Activated T-cell treated with anti-CD3 and anti-CD28 coated beads, Interleukin-2, amount 50 U/mL, for 1 hour (primary cell): Measurements from ENCODE around the gene TICAM2.

Experiments used
- DNase-seq: peaks from one replicate; pipeline ENCODE4 v3.0.0-alpha.2; 2020

The TICAM2 gene

DNA sequence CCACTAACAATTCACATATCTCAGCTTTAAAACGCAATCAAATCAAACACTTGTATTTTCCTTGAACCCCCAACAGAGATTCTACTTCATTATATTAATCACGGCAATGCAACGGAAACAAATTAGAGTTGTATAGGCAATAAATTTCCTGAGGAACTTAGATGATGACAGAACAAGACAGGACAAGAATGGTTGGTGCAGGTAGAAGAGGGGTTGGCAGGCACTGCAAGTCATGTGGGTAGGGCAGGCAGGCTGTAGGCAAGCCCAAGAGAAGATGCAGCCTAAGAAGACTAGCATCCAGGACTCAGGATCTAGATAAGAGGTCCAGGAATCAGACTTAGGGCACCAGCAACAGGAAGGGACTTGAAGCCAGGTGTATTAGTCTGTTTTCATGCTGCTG lies 41.1 kb downstream of the TICAM2 start:
- no peak for DNase-seq

DNA sequence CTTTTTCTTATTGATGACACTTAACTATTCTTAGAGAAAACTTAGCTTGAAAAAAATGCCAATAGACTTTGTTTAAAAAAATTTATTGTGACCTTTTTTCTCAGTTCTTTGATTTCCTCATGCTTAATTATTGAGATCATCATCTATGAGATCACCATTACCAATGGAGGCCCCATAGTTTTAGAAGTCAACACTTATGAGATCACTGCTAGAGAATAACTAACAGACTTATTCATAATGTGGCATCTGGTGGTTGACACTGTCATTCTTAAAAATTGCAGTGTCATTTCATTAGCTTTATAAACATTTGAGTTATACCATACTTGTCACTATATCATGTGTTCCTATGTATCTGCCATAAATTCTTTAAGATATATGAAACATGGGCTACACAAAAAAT lies 42.8 kb downstream of the TICAM2 start:
- no peak for DNase-seq

DNA sequence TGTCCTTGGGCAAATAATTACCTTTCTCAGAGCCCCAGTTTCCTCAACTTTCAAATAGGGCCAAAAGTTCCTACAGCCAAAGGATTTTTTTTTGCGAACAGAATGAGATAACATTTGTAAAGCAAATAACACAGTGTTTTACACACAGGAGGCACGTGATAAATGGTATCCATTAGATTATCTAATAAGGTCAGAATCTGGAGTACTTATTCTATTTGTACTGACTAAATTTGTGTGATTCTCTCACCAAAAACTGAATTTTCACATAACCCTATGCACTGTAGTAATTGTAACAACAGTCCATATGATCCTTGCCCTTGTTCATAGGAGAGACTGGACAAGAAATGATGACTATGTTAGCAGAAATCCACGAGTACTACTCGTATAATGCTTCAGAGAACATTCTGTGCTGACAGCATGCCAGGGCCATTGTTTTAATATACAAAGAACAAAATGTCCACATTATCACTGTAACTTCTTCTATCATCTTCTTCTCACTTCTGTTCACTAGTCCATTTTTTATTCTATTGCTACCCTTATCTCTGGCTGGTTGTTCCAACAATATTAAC lies 43.8 kb downstream of the TICAM2 start:
- DNase-seq: no peak

DNA sequence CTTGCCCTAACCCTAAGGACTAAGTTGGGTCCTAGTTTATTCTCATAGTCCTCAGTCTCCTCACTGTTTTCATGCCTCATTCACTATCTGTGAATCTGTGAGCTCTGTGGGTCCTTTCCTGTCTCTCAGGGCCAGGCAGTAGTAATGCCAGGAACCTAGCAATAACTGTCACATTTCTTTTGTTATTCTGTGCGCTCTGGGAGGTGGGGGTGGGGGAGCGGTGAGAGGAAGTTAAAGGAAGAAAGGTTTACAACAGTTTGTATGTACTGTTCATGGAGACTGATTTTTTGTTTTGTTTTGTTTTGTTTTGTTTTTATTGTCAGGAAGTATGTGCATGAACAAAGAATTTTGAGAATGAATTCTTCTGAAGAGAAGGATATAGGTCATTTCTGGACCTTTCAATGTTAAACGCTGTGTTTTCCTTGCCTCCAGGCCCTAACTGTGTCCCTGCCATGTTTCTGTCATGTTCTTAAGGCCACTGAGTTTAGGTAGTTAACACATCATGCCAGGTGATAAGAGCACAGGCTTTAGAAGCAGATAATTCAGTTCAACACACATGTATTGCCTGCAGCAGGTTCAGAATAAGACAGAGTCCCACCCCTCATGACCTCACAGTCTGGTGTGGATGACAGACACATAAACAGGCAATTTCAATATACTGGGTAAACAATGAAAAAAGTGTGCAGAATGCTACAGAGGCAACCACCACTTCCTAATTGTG lies 44.5 kb downstream of the TICAM2 start:
- no peak for DNase-seq

DNA sequence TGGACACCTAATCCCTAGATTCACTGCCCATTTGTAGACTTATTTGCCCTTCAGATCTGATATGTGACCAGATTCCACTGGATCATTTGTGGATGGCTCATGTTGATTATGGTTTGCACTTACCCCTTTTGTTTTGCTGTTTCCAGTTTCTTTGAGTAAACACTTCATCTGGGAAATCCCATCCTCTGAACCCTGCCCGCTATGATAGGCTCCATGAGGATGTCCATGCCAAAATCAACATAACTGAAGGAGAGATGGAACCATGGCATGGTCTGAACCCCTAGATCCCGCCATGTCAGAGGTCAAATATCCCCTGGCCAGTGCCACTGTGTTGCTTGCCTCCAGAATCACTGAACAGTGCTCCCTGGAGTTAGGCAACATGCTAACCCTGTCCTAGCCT lies 46.0 kb downstream of the TICAM2 start:
- DNase-seq: no peak

DNA sequence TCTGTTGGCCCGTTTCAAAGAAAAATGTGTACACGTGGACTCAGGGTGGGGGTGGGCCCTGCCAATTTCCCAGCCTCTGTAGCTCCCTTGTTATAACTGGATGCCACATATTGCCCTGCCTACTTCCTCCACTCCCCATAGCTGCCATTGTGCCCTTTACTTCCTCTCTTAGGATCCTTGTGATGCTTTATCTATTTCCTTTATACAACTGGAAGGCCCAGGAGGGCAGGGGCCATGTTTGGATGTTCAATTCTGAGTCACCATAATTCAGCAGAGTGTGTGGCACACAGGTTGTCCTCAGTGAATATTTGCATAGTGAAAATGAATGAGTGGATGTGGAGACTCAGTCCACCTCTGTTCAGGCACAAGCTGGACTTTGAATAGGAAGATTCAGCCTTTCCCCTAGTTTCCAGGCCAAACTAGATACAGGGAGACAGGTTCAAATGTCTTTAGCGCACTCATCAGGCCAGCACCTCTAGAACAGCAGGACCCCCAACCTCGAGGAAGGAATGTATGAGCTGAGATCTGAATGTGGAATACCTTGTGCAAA lies 47.1 kb downstream of the TICAM2 start:
- no peak for DNase-seq

DNA sequence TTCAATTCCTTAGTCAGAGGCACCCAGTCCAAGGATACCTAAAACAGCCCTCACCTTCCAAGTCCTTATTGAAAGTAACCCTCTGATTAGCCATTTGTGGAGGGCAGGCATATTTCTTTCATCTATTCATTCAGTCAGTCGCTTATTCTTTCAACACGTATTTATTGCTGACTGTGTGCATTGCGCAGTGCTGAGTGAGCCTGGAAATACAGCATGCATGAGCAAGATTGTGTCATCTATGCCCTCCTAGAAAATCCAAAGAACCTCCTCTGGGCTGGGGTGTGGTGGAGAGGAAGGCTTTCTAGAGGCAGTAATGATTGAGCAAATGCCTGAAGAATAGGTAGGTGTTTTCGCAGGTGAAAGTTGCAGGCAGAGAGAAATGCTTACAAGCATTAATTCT lies 49.2 kb downstream of the TICAM2 start:
- DNase-seq: no peak

DNA sequence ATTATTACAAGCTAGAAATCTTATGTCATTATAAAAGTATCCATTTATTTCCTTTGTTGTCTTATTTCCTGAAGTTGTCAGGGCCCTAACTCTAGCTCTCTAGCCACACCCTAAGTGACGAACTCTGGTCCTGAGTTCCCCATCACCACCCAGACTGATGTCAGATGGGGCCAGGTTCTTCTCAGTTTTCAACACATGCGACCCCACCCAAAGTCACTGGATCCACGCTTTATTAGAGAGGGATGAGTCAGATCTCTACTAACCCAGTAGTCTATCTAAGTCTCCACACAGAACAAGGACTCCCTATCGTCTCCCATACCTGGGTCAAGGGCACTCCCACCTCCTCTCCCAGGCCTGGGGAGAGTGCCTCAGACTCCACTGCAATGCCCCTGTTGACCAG lies 50.9 kb downstream of the TICAM2 start:
- no peak for DNase-seq

DNA sequence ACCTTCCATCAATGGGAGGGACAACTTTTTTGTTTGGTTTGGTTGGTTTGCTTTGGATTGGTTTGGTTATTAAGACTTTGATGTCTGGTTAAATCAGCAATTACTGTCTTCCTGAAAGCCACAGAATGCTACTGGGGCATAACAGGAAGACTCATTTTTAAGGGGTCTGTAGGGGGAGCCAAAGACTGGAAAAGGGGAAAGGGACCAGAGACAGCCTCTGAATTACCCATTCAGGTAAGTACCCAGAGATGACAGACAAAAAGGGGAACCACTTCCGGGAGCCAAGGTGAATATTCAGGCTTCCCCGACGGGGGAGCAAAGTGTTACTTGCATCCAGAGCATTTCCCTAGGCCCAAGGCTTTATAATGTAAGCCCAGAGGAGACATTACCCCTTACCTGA lies 53.1 kb downstream of the TICAM2 start:
- no peak for DNase-seq

DNA sequence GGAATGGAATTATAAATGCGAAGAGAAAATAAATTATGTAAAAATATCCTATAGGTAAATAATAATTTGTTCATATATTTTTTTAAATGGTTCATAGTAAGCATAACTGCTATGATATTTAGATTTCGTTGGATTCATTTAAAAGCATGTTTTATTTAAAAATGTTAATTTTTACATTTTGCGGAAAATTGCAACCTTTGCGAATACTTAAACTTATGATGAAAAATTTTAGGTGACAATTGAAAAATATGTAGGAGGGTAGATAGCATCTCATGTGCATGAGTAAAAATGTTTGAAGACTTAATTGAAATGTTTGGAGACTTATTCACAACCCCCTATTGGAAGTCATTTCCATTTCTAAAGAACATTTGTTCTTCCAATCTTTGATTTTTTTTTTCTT lies 53.6 kb downstream of the TICAM2 start:
- DNase-seq: no peak

DNA sequence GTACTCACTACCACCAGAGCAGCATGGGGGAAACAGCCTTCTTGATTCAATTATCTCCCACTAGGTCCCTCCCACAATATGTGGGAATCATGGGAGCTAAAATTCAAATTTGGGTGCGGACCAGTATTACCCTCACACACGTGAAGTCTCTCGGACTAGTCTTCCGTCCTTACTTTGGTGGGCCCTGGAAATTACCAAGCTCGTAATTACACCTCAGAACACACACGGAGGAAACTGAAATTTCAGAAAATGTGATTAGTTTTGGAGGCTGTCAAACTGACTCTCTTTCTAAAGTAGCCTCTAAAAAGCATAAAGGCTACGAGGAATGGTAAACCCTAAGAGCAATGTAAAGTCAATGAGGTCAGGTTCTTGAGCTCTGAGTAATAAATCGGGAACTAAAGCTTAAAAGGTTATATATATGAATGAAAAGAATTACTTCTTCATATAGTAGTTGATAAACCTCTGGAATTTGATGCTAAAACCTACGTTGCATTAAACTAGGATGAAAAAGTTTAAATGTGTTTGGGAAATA lies 56.9 kb downstream of the TICAM2 start:
- DNase-seq: no peak

DNA sequence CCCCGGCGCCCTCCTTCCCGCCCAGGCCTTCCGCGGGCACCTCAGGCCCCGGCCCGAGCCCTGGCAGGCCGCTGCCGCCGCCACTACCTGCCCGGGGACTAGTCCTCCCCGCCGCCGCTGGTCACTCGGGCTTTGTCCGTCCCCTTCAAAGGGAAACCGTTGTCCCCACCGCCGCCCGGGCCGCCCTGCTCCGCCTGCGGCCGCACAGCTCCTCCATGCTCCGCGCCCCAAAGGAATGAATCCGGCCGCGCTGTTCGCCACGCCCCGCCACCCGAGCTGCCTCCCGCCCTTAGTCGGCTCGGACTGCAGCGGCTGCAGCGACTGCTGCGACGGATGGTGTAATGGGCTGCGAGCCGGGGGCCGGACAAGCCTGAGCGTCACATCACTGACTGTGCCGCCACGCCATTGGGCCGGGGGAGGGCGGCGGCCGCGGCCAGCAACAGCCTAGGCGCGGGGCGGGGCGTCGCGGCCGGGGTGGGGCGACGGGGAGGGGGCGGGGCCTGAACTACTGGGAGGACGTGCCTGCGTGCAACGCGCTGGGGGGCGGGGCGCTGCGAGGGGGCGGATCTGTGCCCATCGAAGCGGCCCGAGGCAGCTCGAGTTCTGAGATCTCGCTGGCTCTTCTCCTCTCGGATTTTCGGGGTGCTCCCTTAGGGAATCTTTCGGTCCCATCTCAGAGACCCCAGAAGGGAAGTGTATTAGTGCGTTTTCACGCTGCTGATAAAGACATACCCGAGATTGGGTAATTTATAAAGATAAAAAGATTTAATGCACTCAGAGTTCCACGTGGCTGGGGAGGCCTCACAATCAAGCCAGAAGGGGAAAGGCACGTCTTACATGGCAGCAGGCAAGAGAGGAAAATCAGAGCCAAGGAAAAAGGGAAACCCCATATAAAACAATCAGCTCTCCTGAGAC lies 57.6 kb downstream of the TICAM2 start, which contains the start of gene FEM1C:
Gene FEM1C, minus strand, starts transcription at position 340 of the 915 bp plus-strand sequence. CDS start 1,282 bp downstream, outside the sequence.
- peak; percentile 96 for DNase-seq

DNA sequence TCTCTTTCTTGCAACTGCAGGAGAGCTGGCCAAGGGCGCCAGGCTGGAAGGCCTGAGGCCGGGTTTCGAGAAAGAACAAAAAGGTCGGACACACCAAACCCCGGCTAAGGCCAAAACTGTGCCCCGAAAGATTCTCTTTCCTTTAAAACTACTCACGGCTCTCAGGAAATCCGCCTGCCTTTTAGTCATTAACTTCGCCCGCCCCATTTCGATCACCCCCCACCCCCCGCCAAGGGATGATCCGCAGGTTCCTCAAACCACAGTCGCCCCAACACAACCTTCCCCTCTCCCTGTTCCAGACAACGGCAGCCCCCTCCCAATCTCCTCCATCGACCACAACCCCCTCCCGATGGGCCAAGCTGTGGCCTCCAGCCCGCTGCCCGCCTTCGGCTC lies 58.2 kb downstream of the TICAM2 start:
- DNase-seq: no peak

DNA sequence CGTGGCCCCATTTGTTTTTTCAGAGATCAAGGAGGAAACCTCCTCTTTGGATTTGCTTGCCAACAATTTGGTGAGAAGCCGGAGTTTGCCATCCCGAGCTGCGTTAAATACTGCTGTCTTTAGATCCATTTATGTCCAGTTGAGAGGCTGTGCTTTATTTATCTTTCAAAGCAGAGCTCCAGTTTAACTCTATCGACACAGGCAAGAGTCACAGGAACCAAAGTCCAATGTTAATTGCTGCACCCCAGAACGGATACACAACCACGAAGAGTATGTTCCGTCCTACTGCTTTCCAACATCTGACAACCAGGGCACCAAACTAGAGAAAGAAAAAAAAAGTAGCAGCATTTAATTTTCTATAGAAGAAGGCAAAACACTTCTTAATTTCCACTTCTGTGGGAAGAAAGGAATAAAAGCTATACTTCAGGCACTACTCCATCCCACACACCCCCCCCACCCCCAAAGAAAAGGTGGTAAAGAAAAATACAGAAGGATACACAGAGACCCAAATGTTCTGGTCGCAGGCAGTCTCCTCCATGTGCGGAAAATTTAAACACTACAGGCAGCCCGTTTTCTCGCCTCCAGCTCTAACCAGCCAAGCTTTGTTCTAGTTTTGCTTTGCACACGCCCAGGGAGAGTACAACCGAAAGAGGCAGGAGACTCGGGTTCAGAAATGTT lies 58.8 kb downstream of the TICAM2 start:
- DNase-seq: no peak

DNA sequence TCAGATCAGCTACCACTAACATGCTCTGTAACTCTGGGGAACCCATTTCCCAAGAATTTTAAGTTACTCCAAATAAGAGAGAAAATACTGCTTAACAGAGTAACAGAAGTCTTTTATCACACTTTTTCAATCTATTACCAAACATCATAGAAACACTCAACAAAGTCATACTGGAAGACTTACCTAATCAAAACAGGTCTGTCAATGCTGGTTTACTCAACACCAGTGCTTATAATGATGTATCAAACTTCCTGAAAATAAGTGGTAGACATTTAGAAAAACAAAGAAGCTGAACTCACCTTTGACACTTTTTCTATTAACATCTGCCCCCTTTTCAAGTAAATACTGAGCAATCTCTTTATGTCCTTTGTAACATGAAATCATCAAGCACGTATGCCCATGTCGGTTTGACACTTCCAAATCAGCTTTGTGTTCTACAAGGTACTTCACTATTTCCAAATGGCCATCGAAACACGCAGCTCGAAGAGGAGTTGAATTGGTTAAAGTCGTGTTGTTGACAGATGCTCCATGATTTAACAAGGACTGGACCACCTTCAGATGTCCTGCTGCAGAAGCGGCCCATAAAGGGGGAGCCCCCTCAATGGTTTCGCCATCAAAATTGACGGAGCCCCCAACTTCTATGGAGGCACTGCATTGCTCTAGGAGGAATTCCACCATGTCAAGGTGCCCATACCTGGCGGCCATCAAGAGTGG lies 59.5 kb downstream of the TICAM2 start:
- DNase-seq: no peak

DNA sequence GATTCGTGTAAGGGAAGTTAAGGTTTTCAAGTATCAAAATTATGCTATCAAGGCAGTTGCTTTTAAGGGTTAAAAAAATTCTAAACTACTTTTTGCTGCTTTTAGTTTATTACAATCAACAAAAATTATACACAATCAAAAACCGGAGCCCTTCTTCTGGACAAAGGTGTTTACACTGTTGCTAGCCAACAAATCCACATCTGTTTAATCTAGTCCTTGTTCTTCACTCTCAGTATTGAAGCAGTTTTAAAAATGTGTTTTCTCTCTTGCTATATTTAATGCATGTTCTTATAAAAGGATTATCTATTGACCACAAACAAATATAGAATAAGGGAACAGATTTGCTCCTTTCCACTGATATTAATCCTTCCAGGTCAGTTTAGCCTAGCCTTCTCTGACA lies 60.2 kb downstream of the TICAM2 start:
- DNase-seq: no peak

DNA sequence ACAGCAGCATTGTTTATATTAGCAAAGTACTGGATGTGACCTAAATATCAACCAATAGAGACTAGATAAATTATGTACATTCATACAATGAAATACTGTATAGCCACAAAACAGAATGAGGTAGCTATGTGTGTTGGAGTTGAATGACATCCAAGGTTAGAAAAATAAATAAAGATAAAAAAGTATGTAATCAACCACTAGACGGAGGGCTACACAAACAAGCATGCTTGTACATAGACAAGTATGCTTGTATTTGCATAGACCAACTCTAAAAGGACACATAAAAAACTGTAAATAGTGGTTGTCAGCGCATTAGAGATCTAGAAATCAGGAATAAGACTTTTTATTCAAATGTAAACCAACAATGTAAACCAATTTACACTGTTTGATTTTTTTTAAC lies 60.7 kb downstream of the TICAM2 start:
- no peak for DNase-seq

DNA sequence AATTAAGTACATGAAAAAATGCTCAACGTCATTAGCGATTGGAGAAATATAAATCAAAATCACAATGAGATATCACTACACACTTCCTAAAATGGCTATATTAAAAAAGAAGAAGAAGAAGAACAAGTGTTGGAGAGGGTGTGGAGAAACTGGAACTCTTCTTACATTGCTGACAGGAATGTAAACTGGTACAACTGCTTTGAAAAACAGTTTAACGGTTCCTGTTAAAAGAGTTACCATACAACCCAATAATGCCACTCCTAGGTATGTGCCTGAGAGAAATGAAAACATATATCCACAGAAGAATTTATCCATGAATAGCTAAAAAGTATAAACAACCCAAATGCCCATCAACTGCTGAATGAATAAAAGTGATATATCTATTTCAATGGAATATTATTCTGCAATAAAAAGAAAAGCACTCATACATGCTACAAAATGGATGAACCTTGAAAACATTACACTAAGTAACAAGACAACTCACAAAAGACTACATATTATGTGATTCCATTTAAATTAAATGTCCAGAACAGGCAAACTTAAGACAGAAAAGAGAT lies 66.7 kb downstream of the TICAM2 start:
- DNase-seq: no peak

DNA sequence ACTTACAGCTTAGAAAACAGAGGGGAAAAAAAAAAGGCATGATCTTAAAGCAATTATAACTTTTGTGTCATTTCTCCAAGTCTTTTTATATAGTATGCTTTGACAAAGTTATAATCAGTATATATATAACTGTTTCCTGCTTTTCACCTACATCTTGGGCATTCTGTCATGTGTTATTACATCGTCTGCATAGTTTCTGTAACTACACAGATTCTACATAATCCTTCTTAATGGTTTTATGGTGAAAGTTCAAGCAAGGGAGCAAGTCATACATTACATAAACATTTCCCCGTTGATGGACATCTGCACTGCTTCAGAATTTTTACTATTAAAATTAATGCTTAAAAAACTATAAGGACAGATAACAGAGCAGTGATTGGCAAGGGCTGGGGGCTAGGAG lies 69.8 kb downstream of the TICAM2 start:
- DNase-seq: no peak

DNA sequence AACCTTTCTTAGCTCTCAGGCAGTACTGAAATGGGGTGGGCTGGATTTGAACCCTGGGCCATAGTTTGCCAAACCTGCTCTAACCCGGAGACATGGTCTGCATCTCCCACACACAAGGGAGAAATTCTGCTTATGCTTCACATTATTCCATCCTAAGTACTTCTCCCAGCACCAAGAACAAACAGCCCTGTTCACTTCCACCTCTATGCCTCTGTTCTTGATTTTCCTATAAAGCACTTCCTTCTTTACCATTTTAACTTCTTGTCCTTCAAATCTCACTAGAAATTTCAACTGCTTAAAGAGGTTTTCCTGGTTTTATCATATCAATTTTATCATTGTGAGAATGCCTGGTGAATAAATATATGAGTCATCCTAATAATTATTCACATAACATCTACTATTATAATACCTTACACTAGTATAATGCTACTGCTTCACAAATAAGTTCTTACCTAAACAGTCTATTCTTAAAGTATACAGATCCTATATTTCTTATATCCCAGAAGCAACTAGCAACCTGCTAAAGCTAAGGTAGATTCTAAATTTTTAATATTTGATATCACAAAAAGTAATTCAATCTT lies 70.4 kb downstream of the TICAM2 start:
- DNase-seq: no peak

DNA sequence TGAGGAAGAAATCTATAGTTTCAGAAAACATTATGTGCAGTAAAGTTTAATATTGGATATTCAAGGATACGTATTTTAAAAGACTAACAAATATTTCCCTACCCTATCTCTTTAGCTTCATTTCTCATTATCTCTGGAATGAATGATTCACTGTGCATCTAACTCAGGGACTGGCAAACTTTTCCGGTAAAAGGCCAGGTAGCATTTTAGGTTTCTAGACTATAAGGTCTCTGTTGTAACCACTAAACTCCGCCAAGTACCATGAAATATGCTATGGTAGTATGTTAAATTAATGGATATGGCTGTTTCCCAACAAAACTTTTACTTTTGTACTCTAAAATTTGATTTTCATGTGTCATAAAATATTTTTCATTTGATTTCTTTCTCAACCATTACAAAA lies 70.9 kb downstream of the TICAM2 start:
- no peak for DNase-seq
